DMS 273 (cell line): ENCODE measurements around the gene CD68.
"Not testable (repeated sequence)": the region's sequence is repeated elsewhere in the genome, so short reads cannot be mapped to it uniquely, and the experiment has no call there.

Source experiments
- DNase-seq: peaks from one replicate; lab custom pipeline; 2025; ENCODE audit not compliant: unreplicated experiment; lab: John Stamatoyannopoulos, UW

Gene CD68

DNA sequence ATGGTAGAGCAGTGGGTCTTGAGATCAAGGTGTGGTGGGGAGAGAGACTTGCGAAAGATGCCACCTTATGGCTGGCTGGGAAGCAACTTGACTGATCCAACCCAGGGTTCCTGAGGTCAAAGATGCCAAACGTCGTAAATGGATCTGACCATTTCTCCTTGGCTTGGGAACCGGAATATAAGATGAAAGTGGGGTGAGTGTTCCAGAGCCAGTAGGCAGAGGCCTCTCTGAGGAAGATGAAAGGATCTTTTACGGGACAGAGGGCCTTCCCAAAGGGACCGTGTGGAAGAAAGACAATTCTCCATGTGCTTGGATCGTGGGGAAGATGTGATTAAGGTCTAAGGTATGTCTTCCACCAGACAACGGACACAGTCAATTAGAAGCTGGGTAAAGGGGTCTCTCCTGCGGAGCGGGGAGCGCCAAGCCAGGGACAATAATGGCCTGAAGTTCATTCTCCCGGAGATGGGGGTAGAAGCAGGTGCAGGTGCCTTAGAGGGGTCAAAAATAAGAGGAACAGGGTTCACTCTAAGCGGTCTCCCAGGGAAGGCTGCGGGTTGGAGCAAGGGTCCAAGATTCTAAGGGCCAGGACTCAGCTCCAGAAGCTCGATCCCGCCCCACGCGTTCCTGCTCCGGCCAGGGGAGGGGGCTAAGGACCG, 34.5 kb downstream of the CD68 start:
- peak; percentile 40 for DNase-seq

GRCh38 chr17:7614425-7615264, 35.2 kb downstream of the CD68 start, which contains the start of gene FXR2:
Gene FXR2, minus strand, starts transcription at chr17:7614897. Its CDS starts 365 bp downstream, at chr17:7614532.
- peak; percentile 99 for DNase-seq

DNA sequence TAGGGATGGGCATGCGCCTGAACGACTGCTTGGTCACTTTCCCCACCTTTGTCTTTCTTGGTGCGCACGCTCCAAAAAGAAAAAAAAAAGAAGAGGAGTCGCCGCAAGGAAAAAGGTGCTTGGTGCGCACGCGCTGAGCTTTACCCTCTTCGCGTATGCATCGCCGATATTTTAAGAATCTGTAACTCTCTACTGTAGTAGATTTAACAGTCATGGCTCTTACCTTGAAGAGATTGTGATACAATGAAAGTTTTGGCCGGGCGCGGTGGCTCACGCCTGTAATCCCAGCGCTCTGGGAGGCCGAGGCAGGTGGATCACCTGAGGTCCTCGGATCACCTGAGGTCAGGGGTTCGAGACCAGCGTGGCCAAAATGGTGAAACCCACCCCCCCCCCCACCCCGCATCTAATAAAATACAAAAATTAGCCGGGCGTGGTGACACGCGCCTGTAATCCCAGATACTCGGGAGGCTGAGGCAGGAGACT, 35.9 kb downstream of the CD68 start:
- DNase-seq, result no peak

DNA sequence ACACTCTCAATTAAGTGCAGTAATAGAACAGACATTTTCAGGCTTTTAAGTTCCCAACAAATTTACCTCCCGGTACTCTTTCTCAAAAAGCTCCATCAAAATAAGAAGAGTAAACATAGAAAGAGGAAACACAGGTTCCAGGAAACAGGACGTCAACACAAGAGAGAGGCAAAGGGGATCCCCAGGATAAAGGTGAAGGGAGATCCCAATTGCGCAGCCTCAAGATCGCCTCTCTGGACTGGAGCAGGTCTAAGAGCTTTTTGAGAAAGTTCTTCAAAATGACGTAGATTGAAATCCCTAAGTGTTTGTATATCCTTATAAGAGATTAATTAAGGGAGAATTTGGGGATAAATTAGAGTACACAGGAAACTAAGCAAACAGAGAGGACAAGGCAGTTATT, 39.2 kb downstream of the CD68 start:
- no peak for DNase-seq

GRCh38 chr17:7620835-7621234, 41.4 kb downstream of the CD68 start:
- DNase-seq, result no peak

DNA sequence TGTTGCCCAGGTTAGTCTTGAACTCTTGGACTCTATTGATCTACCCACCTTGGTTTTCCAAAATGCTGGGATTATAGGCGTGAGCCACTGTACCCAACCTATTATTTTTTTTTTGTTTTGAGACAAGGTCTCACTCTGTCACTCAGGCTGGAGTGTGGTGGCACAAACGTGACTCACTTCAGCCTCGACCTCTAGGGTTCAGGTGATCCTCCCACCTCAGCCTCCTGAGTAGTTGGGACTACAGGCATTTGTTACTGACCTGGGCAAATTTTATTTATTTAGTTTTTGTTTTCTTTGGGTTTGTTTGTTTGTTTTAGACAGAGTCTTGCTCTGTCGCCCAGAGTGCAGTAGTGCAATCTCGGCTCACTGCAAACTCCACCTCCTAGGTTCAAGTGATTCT, 44.2 kb downstream of the CD68 start:
- no peak for DNase-seq

DNA sequence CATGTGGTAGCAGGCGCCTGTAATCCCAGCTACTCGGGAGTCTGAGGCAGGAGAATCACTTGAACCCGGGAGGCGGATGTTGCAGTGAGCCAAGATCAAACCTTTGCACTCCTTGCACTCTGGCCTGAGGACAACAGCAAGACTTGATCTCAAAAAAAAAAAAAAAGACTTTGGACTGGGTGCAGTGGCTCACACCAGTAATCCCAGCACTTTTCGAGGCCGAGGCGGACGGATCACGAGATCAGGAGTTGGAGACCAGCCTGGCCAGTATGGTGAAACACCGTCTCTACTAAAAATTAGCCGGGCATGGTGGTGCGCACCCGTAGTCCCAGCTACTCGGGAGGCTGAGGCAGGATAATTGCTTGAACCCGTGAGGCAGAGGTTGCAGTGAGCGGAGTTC, 46.3 kb downstream of the CD68 start:
- DNase-seq, result not testable (repeated sequence)

GRCh38 chr17:7626307-7626706, 46.9 kb downstream of the CD68 start:
- no peak for DNase-seq

DNA sequence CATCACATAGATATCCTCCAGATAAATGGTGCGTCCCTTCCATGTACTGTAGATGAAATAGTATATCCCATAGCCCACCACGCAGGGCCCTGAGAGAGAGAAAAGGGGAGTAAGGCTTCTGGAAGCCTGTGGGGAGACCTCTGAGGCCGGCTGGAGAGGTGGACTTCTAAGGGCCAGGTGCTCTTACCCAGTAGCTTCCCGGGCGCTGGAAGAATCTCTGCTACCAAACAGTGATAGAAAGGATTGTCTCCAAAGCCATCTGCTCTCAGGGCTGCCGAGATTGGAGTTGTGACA, 47.5 kb downstream of the CD68 start:
- peak; percentile 60 for DNase-seq

DNA sequence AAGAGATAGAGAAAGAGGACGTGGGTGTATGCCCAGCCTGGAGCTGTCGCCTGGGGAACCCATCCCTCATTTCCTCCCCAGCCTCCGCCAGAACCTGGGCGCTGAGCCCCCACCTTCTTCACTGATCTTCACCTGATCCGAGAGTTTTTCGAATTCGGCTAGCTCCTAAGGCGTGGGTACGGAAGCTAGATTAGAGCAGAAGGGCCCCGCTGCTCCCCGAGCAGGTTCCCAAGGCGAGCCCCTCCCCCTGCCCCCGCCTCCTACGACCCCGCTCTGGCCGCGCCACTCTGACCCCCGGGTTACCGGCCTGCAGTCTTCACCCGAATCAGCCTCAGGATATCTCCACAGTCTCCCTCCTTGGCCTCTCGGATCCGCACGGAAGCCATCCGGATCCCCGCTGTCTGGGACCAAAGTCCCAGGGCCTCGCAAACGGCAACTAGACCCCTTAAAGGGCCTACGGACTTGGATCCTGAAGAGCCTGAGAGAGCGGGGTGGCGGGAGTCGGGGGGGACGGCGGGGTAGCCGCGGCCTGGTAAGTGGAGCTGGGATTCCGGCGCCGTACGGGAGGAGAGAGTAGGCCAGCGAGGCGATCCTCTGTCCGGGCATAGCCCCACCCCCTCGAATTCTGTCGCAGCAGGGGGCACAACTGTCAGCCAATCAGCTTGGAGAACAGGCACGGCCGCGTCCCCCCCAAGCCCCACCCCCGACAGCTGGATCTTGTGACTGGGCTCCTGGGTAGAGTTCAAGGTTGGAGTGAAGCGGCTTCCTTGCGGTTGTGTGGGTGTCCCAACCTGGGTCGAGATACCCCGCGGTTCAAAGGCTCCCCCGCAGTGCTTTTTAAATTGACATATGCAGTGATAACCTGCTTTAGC, 48.0 kb downstream of the CD68 start, which contains the start of gene SAT2:
SAT2 (minus strand) TSS at position 572 of the 872 bp plus-strand sequence; CDS start at position 386, 186 bp downstream.
- peak; percentile 94 for DNase-seq

DNA sequence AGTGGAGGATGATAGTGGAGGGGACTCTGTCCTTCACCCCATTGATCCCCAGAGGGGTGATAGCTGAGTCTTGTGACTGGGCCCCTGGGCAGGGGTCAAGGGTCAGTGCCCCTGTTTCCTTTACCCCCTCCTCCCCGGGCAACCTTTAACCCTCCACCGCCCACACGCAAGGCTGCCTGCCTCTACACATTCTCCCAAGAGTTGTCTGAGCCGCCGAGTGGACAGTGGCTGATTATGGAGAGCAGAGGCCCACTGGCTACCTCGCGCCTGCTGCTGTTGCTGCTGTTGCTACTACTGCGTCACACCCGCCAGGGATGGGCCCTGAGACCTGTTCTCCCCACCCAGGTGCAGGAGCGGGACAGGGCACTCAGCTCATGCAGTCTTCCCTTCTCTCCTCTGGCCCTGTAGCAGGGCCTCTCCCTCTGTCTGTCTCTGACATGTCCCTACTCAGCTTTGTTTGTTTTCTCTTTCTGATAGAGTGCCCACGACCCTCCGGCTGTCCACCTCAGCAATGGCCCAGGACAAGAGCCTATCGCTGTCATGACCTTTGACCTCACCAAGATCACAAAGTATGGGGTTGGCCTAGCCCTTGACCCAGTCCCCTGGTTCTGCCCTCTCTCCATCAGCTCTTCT, 50.6 kb downstream of the CD68 start, which contains the start of gene SHBG:
SHBG (plus strand) TSS at position 197 of the 633 bp plus-strand sequence; CDS start at position 235, 38 bp downstream.
- no peak for DNase-seq
